Small intestine (tissue), 7 donors: ENCODE measurements around the gene SERINC2. TPM values are rescaled to one million over a fixed set of nuclear protein-coding genes. Genes with fewer than 3 reads are reported as not detected.

Experiments used
- DNase-seq, 2 donors: peaks; one replicate each; pipeline versions ENCODE4 v3.0.0 to v3.0.0-alpha.2; 2013
- FAIRE-seq: peaks from 2 replicates; lab custom pipeline; 2012; peaks lifted over from hg19 to GRCh38; lab: Jason Lieb, UNC
- H3K27ac ChIP-seq, 3 donors: one replicate each; pipeline ENCODE4 v1.5.1; 2013; ENCODE audit warnings: low read length in 2 of 3, mild to moderate bottlenecking in 2 of 3, control low read depth in 1 of 3, inconsistent platforms in 1 of 3, low read depth in 1 of 3, moderate library complexity in 1 of 3
- H3K27me3 ChIP-seq, 3 donors: one replicate each; pipeline ENCODE4 v1.6.1; 2013; ENCODE audit warnings: low read length in 3 of 3, inconsistent platforms in 1 of 3; ENCODE audit not compliant: control insufficient read depth in 3 of 3, insufficient read depth in 3 of 3
- H3K36me3 ChIP-seq, 3 donors: one replicate each; pipeline ENCODE4 v1.6.1; 2013; ENCODE audit warnings: low read length in 3 of 3, inconsistent platforms in 1 of 3, low read depth in 1 of 3, mild to moderate bottlenecking in 1 of 3, moderate library complexity in 1 of 3; ENCODE audit not compliant: control insufficient read depth in 3 of 3, insufficient read depth in 2 of 3
- H3K4me1 ChIP-seq, 3 donors: one replicate each; pipeline ENCODE4 v1.6.1; 2013; ENCODE audit warnings: low read length in 2 of 3, inconsistent platforms in 1 of 3, low read depth in 1 of 3, mild to moderate bottlenecking in 1 of 3, moderate library complexity in 1 of 3; ENCODE audit not compliant: control insufficient read depth in 3 of 3, insufficient read depth in 2 of 3
- H3K4me3 ChIP-seq, 3 donors: one replicate each; pipeline ENCODE4 v1.5.1; 2013; ENCODE audit warnings: low read length in 3 of 3, control low read depth in 1 of 3, inconsistent platforms in 1 of 3, low read depth in 1 of 3, mild to moderate bottlenecking in 1 of 3, moderate library complexity in 1 of 3
- H3K9me3 ChIP-seq, 2 donors: one replicate each; pipeline ENCODE4 v1.6.1; 2013; ENCODE audit warnings: low read depth in 1 of 2, low read length in 1 of 2; ENCODE audit not compliant: control insufficient read depth in 2 of 2, insufficient read depth in 1 of 2
- WGBS, 3 donors: extraction: QIAGEN DNeasy Blood & Tissue Kit; methylation state at CpG; one replicate each; pipeline ENCODE4 v1.1.7; 2013; 5-methylcytosine and 5-hydroxymethylcytosine counted together
- polyA plus RNA-seq, 4 donors: library from polyadenylated mRNA; stranded (reverse) in 3 of 4; unstranded in 1 of 4; fragments of 200-250 nt in 3 of 4; fragments of 120-200 nt in 1 of 4; gene quantifications; one replicate each; pipeline versions ENCODE4 v1.2.1 to v1.2.3, GENCODE V29; 2013
- donor health status: healthy with polysubstance abuse.
- donor health status: control.
- donor health status: control.
- donor health status: Bipolar disorder and iron deficiency.
- donor health status: healthy.

SERINC2 gene
- polyA plus RNA-seq, 4 donors, result 54.7 to 179 (median 102) TPM

- no peaks in the 10 kb centered on the region for H3K9me3 ChIP-seq
- 49 to 54% (median 54%) methylated on average over 2 of the region's 2 CpGs for WGBS, 3 donors
- DNase-seq (no peak), FAIRE-seq (no peak)
- no peak overlapping the region for H3K4me3 ChIP-seq
- H3K36me3 ChIP-seq, result no peaks in the 10 kb centered on the region
- no peak overlapping the region for H3K27ac ChIP-seq
- no peaks in the 10 kb centered on the region for H3K27me3 ChIP-seq
- H3K4me1 ChIP-seq, result no peaks in the 10 kb centered on the region
These were observed 11.8 kb upstream of the SERINC2 start for GRCh38 chr1:31401241-31401640.

GRCh38 chr1:31405578-31406245 lies 7.3 kb upstream of the SERINC2 start:
- H3K36me3 ChIP-seq, result no peaks in the 10 kb centered on the region
- H3K4me1 ChIP-seq, result no peaks in the 10 kb centered on the region
- FAIRE-seq (no peak), DNase-seq (no peak)
- 91 to 96% (median 94%) methylated on average over 6 of the region's 6 CpGs for WGBS, 3 donors
- H3K27ac ChIP-seq, result no peak overlapping the region
- no peaks in the 10 kb centered on the region for H3K9me3 ChIP-seq
- H3K4me3 ChIP-seq, result no peak overlapping the region
- no peaks in the 10 kb centered on the region for H3K27me3 ChIP-seq

GRCh38 chr1:31407029-31407626 lies 5.9 kb upstream of the SERINC2 start:
- DNase-seq (no peak), FAIRE-seq (no peak)
- Histone ChIP-seq H3K9me3 (no peaks in the 10 kb centered on the region), H3K4me1 (no peaks in the 10 kb centered on the region), H3K36me3 (no peaks in the 10 kb centered on the region), H3K4me3 (no peak overlapping the region), H3K27ac (no peak overlapping the region), H3K27me3 (peaks cover 0 to 6% (median 0%) of the 10 kb centered on the region in 3 donors)
- WGBS, 3 donors, result 79 to 87% (median 83%) methylated on average over 18 of the region's 18 CpGs

GRCh38 chr1:31408788-31409318 lies 4.2 kb upstream of the SERINC2 start:
- peaks cover 0 to 6% (median 0%) of the 10 kb centered on the region in 3 donors for H3K4me1 ChIP-seq
- WGBS, 3 donors, result 76 to 90% (median 88%) methylated on average over 5 of the region's 5 CpGs
- no peak for FAIRE-seq
- no peaks in the 10 kb centered on the region for H3K9me3 ChIP-seq
- no peaks in the 10 kb centered on the region for H3K36me3 ChIP-seq
- H3K27ac ChIP-seq, result no peak overlapping the region
- no peak overlapping the region for H3K4me3 ChIP-seq
- DNase-seq, result no peak
- H3K27me3 ChIP-seq, result peaks cover 0 to 7% (median 7%) of the 10 kb centered on the region in 3 donors

- no peak overlapping the region for H3K27ac ChIP-seq
- no peaks in the 10 kb centered on the region for H3K9me3 ChIP-seq
- peaks cover 0 to 3% (median 0%) of the 10 kb centered on the region in 3 donors for H3K36me3 ChIP-seq
- no peak overlapping the region for H3K4me3 ChIP-seq
- DNase-seq (no peak), FAIRE-seq (no peak)
- 71 to 75% (median 74%) methylated on average over 6 of the region's 6 CpGs for WGBS, 3 donors
- peaks cover 0 to 9% (median 8%) of the 10 kb centered on the region in 3 donors for H3K27me3 ChIP-seq
- peaks cover 0 to 14% (median 0%) of the 10 kb centered on the region in 3 donors for H3K4me1 ChIP-seq
These were observed 2.8 kb upstream of the SERINC2 start for GRCh38 chr1:31409946-31410858.

GRCh38 chr1:31410871-31411270 lies 2.1 kb upstream of the SERINC2 start:
- Histone ChIP-seq H3K27me3 (peaks cover 0 to 9% (median 8%) of the 10 kb centered on the region in 3 donors), H3K36me3 (peaks cover 0 to 8% (median 0%) of the 10 kb centered on the region in 3 donors), H3K4me3 (no peak overlapping the region), H3K27ac (no peak overlapping the region), H3K9me3 (no peaks in the 10 kb centered on the region), H3K4me1 (peaks cover 0 to 20% (median 0%) of the 10 kb centered on the region in 3 donors)
- DNase-seq, result no peak
- 74 to 80% (median 74%) methylated on average over 4 of the region's 4 CpGs for WGBS, 3 donors
- no peak for FAIRE-seq

GRCh38 chr1:31412205-31412604 lies 808 bp upstream of the SERINC2 start:
- Histone ChIP-seq H3K27ac (no peak overlapping the region), H3K4me3 (no peak overlapping the region), H3K36me3 (peaks cover 0 to 14% (median 0%) of the 10 kb centered on the region in 3 donors), H3K9me3 (no peaks in the 10 kb centered on the region), H3K4me1 (peaks cover 0 to 25% (median 0%) of the 10 kb centered on the region in 3 donors), H3K27me3 (peaks cover 0 to 9% (median 8%) of the 10 kb centered on the region in 3 donors)
- WGBS, 3 donors, result 47 to 69% (median 66%) methylated on average over 2 of the region's 2 CpGs
- DNase-seq (no peak), FAIRE-seq (no peak)
